Measurements from ENCODE around the gene VAMP4. TPM values are rescaled to one million over a fixed set of nuclear protein-coding genes. Genes with fewer than 3 reads are reported as not detected.

Gene VAMP4
- total and polyA plus RNA-seq, 2 experiments from 2014 or later = 7.3 to 7.4 TPM

DNA sequence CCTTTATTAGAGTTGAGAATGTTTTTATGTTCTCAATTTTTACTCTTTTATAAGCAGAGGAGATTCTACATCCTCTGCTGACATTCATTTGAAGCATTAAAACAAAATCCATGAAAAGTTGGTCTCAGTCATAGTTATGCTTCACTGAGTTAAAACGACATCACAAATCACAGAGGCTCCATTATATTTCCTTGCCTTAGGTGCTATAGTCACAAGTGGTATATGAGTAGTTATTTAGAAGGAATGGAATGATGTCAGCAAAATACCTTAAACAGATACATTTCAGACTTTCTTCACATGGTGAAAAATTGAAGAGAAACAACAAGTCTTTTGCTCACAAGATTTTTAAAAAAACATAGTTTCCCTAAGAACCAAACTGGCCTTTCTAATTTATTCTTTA, 27.9 kb upstream of the VAMP4 start:
- no peak overlapping the region for H3K27ac ChIP-seq (ENCODE audit: low read depth)
- Mint-ChIP-seq H3K27ac (no peak overlapping the region), H3K4me3 (no peak overlapping the region), H3K4me1 (peaks cover 10% of the 10 kb centered on the region; the same call in 2 of the 3 replicates), H3K27me3 (ENCODE audit: insufficient read depth, low read depth, poor library complexity) (no peaks in the 10 kb centered on the region), H3K9me3 (no peaks in the 10 kb centered on the region), H3K36me3 (ENCODE audit: low read depth) (no peaks in the 10 kb centered on the region)
- no peaks in the 10 kb centered on the region for H3K36me3 ChIP-seq (ENCODE audit: insufficient read depth)
- no peaks in the 10 kb centered on the region for H3K79me2 ChIP-seq (replicated peaks; ENCODE audit: insufficient read depth)
- H4K20me1 ChIP-seq (replicated peaks; ENCODE audit: insufficient read depth) = no peaks in the 10 kb centered on the region
- H3K4me1 ChIP-seq (ENCODE audit: insufficient read depth) = peaks cover 10% of the 10 kb centered on the region; the same call in 1 of the 2 replicates
- ATAC-seq (no peak), DNase-seq (ENCODE audit: low spot score) (no peak)
- H3F3A ChIP-seq (replicated peaks; ENCODE audit: low read depth) = no peaks in the 10 kb centered on the region
- 0 out of 2 replicates have a peak overlapping the region, but pooled peaks have one; percentile 57 for H2AFZ ChIP-seq
- H3K4me3 ChIP-seq = no peak overlapping the region
- H3K9me2 ChIP-seq (ENCODE audit: insufficient read depth) = no peaks in the 10 kb centered on the region
- TF ChIP-seq NANOG (IDR thresholded peaks at IDR 0.05; ENCODE audit: borderline replicate concordance) (no peak), EZH2phosphoT487 (IDR thresholded peaks at IDR 0.05; ENCODE audit: unreplicated experiment) (no peak), CREB1 (CRISPR knock-in tag; IDR thresholded peaks at IDR 0.05; ENCODE audit: low read depth) (no peak)
- TF ChIP-seq, protein P1, sequence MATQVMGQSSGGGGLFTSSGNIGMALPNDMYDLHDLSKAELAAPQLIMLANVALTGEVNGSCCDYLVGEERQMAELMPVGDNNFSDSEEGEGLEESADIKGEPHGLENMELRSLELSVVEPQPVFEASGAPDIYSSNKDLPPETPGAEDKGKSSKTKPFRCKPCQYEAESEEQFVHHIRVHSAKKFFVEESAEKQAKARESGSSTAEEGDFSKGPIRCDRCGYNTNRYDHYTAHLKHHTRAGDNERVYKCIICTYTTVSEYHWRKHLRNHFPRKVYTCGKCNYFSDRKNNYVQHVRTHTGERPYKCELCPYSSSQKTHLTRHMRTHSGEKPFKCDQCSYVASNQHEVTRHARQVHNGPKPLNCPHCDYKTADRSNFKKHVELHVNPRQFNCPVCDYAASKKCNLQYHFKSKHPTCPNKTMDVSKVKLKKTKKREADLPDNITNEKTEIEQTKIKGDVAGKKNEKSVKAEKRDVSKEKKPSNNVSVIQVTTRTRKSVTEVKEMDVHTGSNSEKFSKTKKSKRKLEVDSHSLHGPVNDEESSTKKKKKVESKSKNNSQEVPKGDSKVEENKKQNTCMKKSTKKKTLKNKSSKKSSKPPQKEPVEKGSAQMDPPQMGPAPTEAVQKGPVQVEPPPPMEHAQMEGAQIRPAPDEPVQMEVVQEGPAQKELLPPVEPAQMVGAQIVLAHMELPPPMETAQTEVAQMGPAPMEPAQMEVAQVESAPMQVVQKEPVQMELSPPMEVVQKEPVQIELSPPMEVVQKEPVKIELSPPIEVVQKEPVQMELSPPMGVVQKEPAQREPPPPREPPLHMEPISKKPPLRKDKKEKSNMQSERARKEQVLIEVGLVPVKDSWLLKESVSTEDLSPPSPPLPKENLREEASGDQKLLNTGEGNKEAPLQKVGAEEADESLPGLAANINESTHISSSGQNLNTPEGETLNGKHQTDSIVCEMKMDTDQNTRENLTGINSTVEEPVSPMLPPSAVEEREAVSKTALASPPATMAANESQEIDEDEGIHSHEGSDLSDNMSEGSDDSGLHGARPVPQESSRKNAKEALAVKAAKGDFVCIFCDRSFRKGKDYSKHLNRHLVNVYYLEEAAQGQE (IDR thresholded peaks at IDR 0.05; ENCODE audit: unreplicated experiment) = no peak
- no peak overlapping the region for H3K4me2 ChIP-seq
- no peaks in the 10 kb centered on the region for H3K27me3 ChIP-seq (ENCODE audit: insufficient read depth)

DNA sequence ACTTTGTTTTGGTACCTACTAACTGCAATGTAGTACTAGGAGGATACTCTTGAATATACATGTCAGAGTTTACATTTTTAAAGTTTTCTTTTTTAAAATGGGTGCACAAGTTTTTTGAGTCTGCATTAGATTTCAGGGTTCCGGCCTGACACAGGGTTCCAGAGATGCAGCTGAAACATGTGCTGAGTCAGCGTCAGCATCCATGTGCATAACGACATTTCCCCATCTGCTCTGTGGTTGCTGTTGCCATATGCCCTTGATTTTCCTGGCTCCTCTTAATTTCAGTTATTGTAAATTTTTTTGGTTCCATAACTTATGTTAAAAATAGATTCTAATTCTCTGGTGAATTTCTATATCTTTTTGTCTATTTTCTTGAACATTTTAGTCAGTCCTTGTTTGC, 27.3 kb upstream of the VAMP4 start:
- H3K27me3 ChIP-seq (ENCODE audit: insufficient read depth) = no peaks in the 10 kb centered on the region
- no peaks in the 10 kb centered on the region for H3K9me2 ChIP-seq (ENCODE audit: insufficient read depth)
- no peaks in the 10 kb centered on the region for H3K36me3 ChIP-seq (ENCODE audit: insufficient read depth)
- H2AFZ ChIP-seq = peak overlapping the region; percentile 98
- Mint-ChIP-seq H3K4me1 (peaks cover 10% of the 10 kb centered on the region; the same call in 2 of the 3 replicates), H3K36me3 (ENCODE audit: low read depth) (no peaks in the 10 kb centered on the region), H3K9me3 (no peaks in the 10 kb centered on the region), H3K27me3 (ENCODE audit: insufficient read depth, low read depth, poor library complexity) (no peaks in the 10 kb centered on the region), H3K27ac (no peak overlapping the region), H3K4me3 (no peak overlapping the region)
- no peaks in the 10 kb centered on the region for H3F3A ChIP-seq (replicated peaks; ENCODE audit: low read depth)
- H3K4me3 ChIP-seq = no peak overlapping the region
- H3K79me2 ChIP-seq (replicated peaks; ENCODE audit: insufficient read depth) = no peaks in the 10 kb centered on the region
- H3K4me1 ChIP-seq (ENCODE audit: insufficient read depth) = peaks cover 10% of the 10 kb centered on the region; the same call in 1 of the 2 replicates
- no peak overlapping the region for H3K27ac ChIP-seq (ENCODE audit: low read depth)
- H3K4me2 ChIP-seq = no peak overlapping the region
- no peaks in the 10 kb centered on the region for H4K20me1 ChIP-seq (replicated peaks; ENCODE audit: insufficient read depth)
- ATAC-seq = no peak
- DNase-seq (ENCODE audit: low spot score) = no peak
- TF ChIP-seq CREB1 (CRISPR knock-in tag; IDR thresholded peaks at IDR 0.05; ENCODE audit: low read depth) (no peak), JUNB (IDR thresholded peaks at IDR 0.05; ENCODE audit: unreplicated experiment) (no peak), STAT1 (IDR thresholded peaks at IDR 0.05; ENCODE audit: unreplicated experiment) (no peak), EZH2phosphoT487 (IDR thresholded peaks at IDR 0.05; ENCODE audit: unreplicated experiment) (no peak), EZH2 (IDR thresholded peaks at IDR 0.05; ENCODE audit: low read depth, unreplicated experiment) (no peak), ZNF331 (CRISPR knock-in tag; IDR thresholded peaks at IDR 0.05; ENCODE audit: low read depth) (no peak), NANOG (IDR thresholded peaks at IDR 0.05; ENCODE audit: borderline replicate concordance) (no peak), POLR2AphosphoS5 (IDR thresholded peaks at IDR 0.05; ENCODE audit: low read depth) (no peak), ZNF114 (CRISPR knock-in tag; IDR thresholded peaks at IDR 0.05) (no peak)
- TF ChIP-seq, protein P1 (IDR thresholded peaks at IDR 0.05; ENCODE audit: unreplicated experiment) = no peak
- TF ChIP-seq, protein P2, sequence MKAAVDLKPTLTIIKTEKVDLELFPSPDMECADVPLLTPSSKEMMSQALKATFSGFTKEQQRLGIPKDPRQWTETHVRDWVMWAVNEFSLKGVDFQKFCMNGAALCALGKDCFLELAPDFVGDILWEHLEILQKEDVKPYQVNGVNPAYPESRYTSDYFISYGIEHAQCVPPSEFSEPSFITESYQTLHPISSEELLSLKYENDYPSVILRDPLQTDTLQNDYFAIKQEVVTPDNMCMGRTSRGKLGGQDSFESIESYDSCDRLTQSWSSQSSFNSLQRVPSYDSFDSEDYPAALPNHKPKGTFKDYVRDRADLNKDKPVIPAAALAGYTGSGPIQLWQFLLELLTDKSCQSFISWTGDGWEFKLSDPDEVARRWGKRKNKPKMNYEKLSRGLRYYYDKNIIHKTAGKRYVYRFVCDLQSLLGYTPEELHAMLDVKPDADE (IDR thresholded peaks at IDR 0.05) = no peak

Measured in GM23338 (cell line).